ENCODE measurements around the gene CEP89.
"Not testable (repeated sequence)": the region's sequence is repeated elsewhere in the genome, so short reads cannot be mapped to it uniquely, and the experiment has no call there.

Gene CEP89

DNA sequence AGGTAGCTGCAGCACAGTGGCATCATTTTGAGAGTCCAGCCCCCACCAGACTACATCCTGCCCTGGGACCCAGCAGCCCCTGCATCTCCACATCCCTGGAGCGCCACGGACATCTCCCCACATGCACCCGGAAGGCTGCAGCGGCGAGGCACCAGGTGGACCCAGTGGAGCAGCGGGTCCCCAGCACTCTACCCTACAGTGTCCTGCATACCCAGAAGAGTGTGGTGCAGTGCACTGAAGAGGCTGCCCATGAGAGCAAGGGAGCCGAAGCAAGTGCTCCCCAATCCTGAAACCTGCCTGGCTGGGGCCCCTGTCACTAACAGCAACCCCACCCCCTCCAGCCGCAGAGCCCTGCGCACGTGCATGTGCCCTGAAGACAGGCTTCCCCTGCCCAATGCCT, 80.9 kb downstream of the CEP89 start:
- no peak for DNase-seq

DNA sequence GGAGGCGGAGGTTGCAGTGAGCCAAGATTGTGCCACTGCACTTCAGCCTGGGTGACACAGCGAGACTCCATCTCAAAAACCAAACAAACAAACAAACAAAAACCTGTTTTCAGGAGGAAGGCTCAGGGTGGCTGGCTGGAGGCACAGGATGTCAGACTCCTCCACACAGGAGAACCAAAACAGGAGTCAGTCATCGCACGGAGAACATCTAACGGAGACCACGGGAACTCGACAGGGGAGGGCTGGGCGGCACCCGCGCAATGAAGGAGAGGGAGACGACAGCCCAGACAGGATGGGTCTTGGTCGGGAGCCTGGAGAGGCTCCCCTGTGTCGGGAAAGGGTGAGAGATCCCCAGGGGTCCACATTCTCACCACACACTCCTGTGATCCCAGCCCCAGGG, 81.4 kb downstream of the CEP89 start:
- no peak for DNase-seq

DNA sequence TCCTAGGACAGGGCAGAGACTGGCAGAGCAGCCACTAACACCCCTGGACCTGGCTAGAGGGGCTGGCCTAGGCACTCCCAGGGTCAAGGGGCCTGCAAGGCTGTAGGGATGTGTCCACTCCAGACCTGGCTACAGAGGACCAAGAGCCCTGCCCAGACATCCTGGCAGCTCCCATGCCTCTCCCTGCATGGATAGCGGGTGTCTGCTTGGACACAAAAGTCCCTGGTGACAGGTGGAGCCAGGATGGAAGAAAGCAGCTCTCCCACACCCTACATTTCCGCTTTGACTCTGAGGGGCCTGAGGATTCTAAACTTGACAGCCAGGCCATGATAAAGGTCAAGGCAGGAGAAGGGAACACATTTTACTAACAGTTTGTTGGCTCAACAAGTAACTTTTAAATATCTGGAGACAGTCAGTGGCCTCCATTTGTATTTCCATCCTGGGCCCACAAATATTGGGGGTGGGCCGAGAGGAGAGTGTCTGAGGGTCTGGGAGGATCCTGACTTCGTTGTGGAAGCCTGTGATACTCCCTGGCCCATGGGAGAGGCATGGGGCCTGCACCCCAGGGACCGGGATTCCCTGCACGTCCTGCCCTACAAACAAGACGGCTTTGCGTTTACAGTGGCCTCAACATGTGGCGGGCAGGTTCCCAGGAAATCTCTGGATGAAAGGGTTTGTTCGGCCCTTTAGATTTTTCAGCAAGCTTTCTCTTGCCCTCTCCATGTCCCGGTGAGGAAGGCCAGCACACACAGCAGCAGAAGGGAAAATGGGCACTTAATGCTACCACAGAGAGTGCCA, 82.4 kb downstream of the CEP89 start:
- no peak for DNase-seq

DNA sequence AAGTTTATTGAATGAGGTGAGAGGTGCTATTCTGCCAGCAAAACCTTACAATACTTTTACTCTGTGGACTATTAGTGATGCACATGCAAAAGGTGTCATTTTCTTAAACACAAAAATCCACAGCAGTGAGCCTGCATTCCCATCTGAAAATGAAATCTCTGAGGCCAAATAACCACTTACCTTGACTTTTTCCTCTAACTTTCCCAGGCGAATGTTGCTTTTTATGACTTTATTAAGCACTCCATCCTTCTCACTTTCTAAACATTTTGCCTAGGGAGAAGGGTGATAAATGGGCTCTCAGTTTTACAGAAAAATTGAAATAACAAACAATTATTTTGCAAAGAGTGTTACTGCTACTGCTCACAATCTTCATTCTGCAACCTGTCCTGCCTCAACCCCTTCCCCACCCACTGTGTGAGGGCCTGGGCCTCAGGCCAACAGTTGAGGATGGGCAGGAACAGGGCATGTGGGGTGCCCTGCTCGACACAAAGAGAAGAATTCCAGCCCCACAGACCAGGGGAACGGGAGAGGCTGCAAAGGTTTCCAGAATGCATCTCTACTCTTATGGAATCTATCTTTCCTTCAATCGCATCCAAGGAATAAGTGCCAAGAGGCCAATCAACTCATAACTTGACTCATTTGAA, 84.1 kb downstream of the CEP89 start:
- no peak for DNase-seq

DNA sequence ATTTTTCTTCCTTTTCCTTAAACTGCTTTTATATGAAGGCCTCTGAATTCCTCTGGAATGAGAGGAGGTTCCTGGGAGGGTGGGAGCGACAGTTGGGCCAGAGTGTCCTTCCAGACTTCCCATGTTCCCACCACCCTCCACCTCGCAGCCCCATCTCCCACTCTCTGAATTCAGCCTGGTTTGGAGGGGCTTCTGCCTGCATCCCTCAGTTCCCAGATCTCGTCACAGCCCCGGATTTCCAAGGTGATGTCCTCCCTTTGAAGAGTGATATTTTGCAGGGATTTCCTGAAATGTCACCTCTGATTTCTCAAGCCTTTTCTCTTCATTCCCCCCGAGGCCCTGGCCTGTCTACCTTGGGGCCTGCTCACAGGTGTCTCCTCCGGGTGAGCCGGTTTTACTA, 85.5 kb downstream of the CEP89 start:
- DNase-seq: no peak

DNA sequence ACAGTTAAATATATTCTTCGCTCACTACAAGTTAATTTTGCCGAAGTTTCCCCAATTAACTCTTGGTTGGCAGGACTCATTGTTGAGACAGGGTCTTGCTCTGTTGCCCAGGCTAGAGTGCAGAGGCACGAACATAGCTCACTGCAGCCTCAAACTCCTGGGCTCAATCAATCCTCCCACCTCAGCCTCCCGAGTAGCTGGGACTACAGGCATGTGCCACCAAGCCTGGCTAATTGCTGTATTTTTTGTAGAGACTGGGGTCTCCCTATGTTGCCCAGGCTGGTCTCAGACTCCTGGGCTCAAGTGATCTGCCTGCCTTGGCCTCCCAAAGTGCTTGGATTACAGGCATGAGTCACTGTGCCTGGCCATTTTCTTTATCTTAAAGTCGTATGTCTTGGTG, 86.5 kb downstream of the CEP89 start:
- DNase-seq: not testable (repeated sequence)

DNA sequence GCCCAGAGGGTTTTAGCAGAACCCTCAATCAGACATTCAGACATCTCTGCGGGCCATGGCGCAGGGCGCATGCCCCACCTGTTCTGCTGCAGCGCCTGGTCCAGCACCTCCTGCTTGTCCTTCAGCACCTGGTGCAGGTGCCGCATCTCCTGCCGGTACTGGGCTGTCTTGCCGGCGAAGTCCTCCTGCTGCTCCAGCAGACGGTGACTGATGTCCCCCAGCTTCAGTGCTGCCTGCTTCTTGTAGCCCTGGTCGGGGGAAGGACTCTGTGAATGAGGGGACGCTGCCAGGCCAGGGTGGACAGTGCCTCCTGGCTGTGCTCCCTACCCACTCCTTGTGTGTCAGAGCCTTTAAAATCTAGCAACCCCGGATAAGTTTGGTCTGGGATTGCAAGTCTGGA, 90.0 kb downstream of the CEP89 start:
- DNase-seq: no peak

DNA sequence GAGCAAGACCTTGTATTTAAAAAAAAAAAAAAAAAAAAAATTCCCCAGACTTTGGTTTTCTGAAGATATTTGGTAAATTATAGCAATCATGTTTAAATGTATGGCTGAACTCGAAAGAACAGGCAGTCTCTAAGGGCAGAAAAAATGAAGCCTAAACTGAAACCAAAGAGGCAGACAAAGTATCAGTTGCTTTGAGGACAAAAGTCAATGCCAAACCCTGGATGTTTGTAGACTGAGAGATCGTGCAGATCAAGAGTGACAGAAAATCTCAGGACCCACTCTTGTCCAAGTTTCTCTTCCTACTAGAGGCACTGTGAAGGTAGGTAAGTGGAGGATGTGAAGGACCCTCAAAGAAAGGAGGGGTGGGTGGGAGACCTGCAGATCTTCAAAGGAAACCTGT, 91.1 kb downstream of the CEP89 start:
- DNase-seq: no peak

DNA sequence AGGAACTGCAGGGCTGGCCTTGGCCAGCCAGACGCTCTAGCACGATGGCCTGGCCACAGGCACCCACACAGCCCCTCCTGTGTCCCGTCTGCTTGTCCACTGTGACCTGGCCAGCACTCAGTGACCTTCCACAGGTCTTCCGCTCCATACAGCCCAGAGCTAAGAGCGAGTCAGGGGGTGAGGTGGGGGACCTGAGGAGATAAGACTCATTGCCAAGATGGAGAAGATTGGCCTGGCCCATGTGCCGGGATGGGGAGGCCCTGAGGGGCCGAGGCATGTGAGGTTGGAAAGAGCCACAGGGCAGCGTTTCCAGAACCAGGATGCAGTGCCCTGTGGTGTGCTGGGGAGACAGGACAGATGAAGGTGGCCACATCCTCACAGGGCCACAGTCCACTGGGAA, 92.0 kb downstream of the CEP89 start:
- DNase-seq: no peak

DNA sequence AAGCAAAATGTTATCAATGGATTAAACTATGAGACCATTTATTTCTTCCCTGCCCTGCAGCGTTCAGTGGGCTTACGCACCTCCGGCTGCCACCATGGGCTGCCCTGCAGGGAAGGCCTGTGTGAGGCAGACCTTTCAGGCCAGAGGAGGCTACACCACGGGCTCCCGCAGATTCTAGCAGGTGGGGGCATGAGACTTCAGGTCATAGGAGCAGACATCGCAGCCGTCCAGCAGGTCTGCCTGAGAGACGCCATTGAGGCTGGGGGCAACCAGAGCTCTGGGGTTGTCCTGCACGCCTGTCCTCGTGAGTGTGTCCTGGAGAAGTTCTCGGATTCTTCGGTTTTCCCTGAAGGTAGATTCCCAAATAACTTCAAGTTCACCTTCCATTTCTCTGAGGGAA, 92.8 kb downstream of the CEP89 start:
- no peak for DNase-seq

DNA sequence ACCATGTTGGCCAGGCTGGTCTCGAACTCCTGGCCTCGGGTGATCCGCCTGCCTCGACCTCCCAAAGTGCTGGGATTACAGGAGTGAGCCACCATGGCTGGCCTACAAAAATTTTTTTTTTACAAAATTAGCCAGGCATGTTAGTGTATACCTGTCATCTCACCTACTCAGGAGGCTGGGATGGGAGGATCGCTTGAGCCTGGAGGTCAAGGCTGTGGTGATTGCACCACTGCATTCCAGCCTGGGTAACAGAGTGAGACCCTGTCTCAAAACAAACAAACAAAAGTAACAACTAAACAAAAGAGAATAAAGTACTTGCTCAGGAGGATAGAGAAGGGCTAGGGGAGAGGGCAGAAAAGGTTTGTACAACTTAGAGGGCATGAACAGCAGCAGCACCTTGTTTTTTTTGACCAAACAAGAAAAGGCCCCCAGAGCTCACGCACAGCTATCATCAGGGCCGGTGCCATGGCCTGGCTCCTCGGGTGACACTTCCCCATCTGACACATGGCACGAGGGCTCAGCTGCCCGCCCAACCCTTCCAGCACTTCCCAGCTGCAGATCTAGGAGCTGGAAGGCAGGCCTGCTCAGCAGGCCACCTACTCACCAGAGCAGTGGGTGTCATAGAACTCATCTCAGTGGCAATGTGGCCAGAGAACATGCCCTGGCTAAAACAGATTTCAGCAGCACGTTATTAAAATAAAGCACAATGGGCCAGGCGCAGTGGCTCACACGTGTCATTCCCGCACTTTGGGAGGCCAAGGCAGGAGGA, 93.6 kb downstream of the CEP89 start:
- DNase-seq: no peak

DNA sequence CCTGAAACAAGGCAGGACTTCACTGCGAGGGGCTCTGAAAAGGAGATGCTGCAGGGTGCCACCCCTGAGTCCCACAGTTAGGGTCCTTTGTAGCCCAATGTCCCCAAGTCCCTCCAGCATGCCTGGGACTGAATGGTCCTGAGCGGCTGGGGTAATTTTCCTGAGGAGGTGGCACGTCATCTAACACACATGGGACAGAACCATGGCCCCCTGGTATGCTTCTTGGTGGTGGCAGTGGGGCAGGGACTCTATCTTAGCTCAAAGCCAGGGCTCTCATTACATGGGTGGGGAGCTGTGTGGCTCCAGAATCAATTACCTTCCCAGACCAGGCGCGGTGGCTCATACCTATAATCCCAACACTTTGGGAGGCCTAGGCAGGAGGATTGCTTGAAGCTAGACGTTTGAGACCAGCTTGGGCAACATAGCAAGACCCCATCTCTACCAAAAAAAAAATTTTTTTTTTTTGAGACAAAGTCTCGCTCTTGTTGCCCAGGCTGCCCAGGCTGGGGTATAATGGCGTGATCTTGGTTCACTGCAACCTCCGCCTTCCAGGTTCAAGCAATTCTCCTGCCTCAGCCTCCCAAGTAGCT, 94.3 kb downstream of the CEP89 start:
- DNase-seq: no peak

DNA sequence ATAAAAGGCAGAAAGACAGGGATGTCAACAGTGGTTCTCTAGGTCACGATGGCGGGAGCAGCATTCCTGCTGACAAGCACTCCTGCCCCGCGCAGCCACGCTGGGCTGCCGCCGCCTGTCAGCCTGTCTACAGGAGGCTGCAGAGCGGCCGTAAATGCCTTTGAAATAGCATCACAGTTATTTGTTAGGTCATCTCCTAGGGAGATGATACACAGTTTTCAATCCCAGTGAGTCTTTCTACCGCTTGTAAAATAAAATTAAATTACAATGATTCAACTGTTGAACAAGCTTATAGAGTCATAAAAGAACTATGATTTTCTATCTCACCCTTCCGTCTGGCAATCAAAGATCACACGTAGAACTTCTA, 94.9 kb downstream of the CEP89 start:
- DNase-seq: no peak

DNA sequence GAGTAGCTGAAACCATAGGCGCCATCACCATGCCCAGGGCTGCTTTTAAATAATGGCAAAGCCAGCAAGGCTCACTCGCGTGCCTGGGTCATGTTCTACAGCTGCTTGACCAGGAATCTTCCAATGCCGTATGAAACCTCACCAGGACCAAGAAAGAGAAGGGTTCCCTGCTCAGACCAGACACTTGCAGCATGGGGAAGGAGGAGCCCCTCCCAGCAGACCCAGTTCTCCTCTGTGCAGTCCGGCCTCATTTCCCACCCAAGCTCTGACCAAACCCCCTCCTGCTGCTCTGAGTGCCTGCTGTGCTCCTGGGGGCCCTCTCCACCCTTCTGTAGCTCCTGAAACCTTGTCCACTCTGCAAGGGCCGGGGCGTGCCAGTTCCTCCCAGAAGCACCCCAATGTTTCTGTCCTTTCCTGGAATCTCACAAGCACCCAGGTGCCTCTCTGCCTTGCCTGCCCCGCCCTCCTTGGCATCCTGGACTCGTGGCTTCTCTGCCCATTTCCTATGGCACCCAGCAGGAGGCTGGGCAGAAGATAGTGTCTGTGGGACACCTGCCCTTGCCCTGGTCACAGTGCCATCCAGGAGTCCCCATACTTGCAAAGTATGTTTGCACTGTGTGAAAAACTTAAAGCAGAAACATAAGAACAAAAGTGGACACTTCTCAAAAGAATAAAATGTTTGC, 95.4 kb downstream of the CEP89 start:
- no peak for DNase-seq

DNA sequence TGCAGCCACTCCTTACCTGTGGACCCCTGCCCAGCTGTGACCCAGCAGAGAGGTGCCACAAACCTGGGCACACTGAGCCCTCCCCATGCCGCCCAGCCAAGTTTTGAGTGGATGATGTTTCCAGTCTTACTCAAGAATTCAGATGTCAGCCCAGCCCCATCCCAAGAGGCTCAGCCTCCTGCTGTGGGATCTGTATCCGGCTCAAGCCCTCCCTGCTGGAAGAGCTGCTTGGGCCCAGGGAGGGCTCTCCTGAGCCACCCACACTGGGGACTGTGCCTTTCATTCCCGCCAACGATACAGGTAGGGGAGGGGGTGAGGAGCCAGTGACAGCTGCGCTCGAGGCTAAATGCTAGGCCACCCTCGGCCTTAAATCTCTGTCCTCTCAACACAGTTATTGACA, 96.3 kb downstream of the CEP89 start:
- no peak for DNase-seq

DNA sequence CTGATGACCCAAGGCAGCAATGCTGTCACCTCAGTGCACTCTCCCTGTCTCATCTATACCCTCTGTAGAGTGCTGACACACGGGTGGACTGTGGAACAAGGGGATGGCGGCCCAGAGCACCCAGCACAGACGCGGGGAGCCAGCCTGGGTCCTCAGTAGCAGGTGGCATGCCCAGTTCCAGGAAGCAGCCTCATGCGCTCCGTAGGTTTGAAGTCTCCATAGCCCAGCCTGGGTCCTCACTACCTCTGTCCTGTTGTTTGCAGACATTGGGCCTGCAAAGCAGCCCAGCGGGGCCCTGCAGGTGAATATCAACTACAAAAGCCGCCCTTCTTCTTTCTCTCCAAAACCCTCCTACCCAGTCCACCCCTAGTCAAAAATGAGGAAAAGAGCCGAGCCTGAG, 97.2 kb downstream of the CEP89 start:
- no peak for DNase-seq

DNA sequence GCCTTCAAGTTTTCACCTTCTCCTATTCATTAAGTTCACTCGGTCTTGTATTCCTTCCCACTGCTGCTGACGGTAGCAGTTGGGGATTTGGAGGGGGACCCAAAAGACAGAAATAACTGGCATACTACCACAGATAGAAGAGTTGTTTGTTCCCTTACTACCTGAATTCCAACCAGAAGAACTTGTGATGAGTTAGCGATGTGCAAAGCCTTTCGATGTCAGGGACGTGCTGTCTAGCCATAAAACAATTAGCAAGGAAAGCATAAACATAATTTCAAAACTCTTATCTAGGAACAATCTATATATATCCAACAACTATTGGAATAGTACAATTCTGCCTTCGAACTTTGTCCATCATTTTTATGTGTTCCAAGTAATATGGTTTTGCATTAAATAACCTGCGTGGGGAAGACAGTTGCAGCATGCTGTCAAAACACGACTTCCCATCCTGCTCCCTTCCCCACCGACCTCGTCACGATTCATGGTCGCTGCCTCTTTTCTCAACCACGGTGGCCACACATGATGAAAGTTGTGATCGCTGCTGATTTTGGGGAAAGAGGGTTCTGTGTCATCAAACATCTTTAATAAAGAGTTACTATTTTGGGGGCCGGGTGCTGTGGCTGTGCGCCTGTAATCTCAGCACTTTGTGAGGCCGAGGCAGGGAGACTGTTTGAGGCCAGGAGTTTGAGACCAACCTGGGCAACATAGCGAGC, 98.4 kb downstream of the CEP89 start:
- no peak for DNase-seq

DNA sequence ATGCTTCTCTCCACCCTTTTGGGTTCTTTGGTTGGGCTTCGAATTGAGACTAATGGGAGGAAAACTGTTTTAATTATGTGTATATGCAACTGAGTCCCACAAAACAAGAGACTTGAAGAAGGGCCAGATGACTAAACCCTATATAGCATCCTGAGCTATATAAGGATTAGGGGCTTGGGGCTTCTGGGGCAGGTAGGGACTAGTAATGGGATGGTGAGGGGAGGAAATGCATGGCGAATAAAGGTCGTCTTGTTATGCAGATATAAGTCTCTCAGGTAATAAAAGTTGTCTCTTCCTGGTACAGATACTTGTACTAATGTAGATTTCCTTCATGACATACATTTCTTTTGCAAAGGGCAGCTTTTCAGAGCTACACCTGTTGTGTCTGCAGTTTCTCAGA, 99.4 kb downstream of the CEP89 start:
- no peak for DNase-seq

DNA sequence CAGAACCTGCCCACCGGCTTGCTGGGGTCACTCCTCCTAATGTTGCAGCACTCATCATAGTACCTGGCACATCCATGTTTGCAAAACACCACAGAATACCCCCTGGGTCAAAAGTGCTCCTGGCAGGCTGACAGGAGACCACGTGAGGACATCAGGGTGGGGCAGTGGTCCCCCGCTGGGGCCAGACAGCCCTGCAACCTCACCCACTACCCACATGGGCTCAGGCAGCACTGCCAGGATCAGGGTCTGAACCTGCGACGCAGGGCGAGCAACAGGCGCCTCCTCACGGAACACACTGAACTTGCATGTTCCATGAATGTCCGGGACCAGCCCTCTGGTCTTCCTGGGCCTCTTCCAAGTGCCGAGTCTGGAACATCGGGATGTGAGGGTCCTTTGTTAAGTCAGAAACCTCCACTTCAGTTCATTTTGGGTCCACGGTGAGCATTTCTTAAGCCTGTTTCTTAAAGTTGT, 100.7 kb downstream of the CEP89 start:
- no peak for DNase-seq

DNA sequence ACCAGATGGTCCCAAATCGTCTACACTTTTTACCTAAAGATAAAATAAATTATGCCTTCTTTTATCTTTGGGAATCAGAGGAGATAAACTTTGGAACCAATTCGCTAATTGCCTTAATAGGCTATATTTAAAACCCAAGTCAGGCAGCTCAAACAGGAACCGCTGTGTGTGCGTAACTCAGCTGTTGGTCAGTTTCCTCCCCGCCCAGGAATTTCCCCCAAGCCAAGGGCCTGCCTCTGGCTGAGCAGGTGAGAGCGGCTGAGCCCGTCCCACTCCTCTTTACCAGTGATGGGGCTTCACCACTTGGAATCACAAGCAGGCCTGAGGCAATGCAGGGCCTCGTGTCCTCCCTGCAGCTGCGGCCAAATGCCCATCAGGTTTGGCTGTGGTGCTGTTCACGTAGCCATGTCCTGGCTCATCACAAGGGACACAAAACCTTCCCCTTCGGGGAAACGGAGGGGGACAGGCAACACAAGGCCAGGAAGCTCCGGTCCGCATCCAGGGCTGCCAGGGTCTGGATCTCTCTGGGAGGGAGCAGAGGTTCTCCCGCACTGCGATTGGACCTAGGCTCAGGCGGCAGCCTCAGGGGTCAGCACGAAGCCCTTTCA, 101.7 kb downstream of the CEP89 start:
- DNase-seq: no peak

DNA sequence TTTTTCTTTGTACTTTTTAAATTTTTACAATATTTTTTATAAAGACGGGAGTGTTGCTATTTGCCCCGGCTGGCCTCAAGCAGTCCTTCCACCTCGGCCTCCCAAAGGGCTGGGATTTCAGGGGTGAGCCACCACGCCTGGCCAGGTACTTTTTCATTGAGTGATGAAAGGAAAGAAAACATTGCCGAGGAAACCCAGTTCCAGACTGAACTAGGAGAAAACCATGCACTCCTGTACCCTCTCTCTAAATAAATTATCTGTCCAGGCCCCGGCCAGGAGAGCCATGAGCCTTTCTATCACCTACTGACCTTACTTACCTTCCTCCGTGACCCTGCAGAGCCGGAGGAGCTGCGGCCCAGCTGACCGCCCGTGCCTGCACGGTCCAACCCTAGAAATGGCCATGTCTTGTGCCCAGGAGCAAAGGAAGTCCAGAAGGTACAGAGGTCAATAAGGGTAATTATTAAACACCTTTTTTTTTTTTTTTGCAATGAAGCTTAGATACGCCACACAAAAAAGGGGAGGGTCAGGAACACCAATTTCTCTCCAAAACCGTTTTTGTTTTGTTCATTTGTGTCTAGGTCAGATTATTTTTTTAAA, 102.3 kb downstream of the CEP89 start, which contains the start of gene SLC7A9:
Gene SLC7A9, minus strand, starts transcription at position 399 of the 597 bp plus-strand sequence. CDS start 1,233 bp downstream, outside the sequence.
- no peak for DNase-seq
